HFF-Myc (cell line): ENCODE data around the gene CSGALNACT2.

Experiments used
- DNase-seq: peaks from one replicate; pipeline ENCODE4 v3.0.0-alpha.2; 2011; ENCODE audit warnings: low read depth; ENCODE audit errors: extremely low read depth
- H3K4me3 ChIP-seq: replicated peaks from 2 replicates; pipeline ENCODE4 v1.5.1; 2011; ENCODE audit warnings: low read depth, mild to moderate bottlenecking, control low read depth, low read length
- TF ChIP-seq, protein P1 (sequence below): IDR thresholded peaks from 2 replicates; pipeline ENCODE4 v1.5.1; 2012; ENCODE audit warnings: mild to moderate bottlenecking, low read depth, low read length, control low read depth; ENCODE audit errors: missing control alignments

Gene CSGALNACT2

DNA sequence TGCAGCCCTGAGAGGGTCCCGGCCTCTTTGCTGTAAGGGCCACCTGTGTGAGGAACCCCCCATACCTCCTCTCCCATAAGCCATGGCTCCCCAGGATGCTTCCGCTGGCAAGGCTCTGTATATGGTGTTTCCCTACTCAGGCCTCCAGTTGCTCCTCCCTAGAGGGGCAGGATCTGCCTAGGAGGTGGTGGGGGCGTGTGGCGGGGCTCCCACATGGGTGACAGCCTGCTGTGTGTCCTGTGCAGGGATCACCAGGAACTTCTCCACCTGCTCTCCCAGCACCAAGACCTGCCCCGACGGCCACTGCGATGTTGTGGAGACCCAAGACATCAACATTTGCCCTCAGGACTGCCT lies 25.7 kb upstream of the CSGALNACT2 start:
- no peak for DNase-seq
- TF ChIP-seq, protein P1, sequence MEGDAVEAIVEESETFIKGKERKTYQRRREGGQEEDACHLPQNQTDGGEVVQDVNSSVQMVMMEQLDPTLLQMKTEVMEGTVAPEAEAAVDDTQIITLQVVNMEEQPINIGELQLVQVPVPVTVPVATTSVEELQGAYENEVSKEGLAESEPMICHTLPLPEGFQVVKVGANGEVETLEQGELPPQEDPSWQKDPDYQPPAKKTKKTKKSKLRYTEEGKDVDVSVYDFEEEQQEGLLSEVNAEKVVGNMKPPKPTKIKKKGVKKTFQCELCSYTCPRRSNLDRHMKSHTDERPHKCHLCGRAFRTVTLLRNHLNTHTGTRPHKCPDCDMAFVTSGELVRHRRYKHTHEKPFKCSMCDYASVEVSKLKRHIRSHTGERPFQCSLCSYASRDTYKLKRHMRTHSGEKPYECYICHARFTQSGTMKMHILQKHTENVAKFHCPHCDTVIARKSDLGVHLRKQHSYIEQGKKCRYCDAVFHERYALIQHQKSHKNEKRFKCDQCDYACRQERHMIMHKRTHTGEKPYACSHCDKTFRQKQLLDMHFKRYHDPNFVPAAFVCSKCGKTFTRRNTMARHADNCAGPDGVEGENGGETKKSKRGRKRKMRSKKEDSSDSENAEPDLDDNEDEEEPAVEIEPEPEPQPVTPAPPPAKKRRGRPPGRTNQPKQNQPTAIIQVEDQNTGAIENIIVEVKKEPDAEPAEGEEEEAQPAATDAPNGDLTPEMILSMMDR: no peak

GRCh38 chr10:43113201-43114087 lies 24.8 kb upstream of the CSGALNACT2 start:
- no peak overlapping the region for H3K4me3 ChIP-seq
- TF ChIP-seq, protein P1: no peak
- no peak for DNase-seq

More for the DNA sequence above, 25.7 kb upstream of the CSGALNACT2 start:
- H3K4me3 ChIP-seq: no peak overlapping the region

DNA sequence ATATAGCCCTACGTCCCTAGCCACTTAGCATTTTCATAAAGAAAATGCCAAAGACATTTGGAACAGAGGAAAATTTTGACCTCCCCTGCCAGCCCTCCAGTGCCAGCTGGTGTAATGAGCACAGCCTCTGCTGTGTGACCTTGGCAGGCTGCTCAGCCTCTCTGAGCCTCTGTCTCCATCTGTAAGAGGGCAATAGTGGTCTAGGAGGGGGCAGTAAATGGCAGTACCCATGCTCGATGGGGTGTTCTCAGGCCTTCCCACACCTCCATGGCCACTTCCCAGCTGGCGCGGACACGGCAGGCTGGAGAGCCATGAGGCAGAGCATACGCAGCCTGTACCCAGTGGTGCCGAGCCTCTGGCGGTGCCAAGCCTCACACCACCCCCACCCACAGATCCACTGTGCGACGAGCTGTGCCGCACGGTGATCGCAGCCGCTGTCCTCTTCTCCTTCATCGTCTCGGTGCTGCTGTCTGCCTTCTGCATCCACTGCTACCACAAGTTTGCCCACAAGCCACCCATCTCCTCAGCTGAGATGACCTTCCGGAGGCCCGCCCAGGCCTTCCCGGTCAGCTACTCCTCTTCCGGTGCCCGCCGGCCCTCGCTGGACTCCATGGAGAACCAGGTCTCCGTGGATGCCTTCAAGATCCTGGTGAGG lies 24.0 kb upstream of the CSGALNACT2 start:
- no peak overlapping the region for H3K4me3 ChIP-seq
- TF ChIP-seq, protein P1: no peak
- no peak for DNase-seq

DNA sequence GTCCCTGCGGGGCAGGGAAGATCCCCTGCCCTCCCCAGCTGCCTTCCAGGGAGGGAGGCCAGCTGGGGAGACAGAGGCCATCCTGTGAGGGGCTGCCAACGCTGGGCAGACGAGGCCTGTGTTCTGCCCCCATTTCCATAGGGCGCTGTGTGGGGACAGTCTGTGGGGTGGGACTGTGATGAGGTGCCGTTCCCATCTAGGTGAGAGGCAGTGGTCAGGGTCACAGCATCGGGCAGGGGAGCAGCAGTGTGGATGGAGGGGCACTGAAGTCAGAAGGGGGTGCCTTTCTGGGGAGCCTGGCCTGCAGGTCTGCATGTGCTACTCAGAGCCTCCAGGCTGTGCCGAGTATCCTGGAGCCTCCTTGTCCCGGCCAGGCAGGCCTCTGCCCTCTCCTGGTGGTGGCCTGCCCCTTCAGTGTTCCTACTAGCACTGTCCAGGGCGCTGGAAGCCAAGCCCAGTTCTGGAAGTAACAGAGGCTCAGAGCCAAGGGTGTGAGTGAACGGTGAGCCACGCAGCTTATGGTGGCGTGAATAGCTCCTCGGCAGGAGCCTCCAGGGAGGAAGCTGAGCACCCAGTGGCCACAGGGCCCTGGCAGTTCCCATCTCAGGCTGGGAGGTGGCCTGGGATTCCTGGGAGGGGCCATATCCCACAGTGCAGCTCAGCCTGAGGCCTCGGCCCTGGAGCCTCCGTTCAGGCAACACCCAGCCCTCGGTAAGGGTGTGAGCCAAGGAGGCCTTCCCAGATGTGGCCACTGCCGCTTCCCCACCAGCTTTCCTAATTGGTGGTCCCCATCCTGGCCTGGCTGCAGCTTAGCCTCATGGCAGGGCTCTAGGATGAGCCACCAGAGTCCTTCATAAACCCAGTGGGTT lies 23.3 kb upstream of the CSGALNACT2 start:
- TF ChIP-seq, protein P1: no peak
- DNase-seq: no peak
- H3K4me3 ChIP-seq: no peak overlapping the region

GRCh38 chr10:43115881-43116595 lies 22.2 kb upstream of the CSGALNACT2 start:
- no peak overlapping the region for H3K4me3 ChIP-seq
- TF ChIP-seq, protein P1: no peak
- no peak for DNase-seq

GRCh38 chr10:43116596-43116995 lies 21.6 kb upstream of the CSGALNACT2 start:
- DNase-seq: no peak
- TF ChIP-seq, protein P1: no peak

More at GRCh38 chr10:43116596-43116995, 21.6 kb upstream of the CSGALNACT2 start:
- H3K4me3 ChIP-seq: no peak overlapping the region
